BJ (cell line): ENCODE data around the gene SHISAL2A. TPM values are rescaled to one million over a fixed set of nuclear protein-coding genes. Genes with fewer than 3 reads are reported as not detected.

Experiments used
- CTCF ChIA-PET: fragments of 350-600 bp; formaldehyde crosslinking; extraction: SDS; loops from one replicate; lab custom pipeline; 2021; ENCODE audit warnings: antibody characterized with exemption, inconsistent platforms; lab: Yijun Ruan, JAX
- POLR2A ChIA-PET: fragments of 300-600 bp; sonication (Branson Sonifier 250); formaldehyde crosslinking; extraction: SDS; loops from one replicate; lab custom pipeline; 2021; ENCODE audit warnings: antibody characterized with exemption; lab: Charles Lee
- DNase-seq: peaks from one replicate; pipeline ENCODE4 v3.0.0-alpha.2; 2011; ENCODE audit warnings: low read depth
- H3K27me3 ChIP-seq: 2 replicates; pipeline ENCODE4 v1.6.0; 2011; ENCODE audit warnings: low read length; ENCODE audit not compliant: control insufficient read depth, insufficient read depth
- H3K36me3 ChIP-seq: 2 replicates; pipeline ENCODE4 v1.5.1; 2011; ENCODE audit warnings: low read length; ENCODE audit not compliant: control insufficient read depth, insufficient read depth
- H3K4me3 ChIP-seq: 2 replicates; pipeline ENCODE4 v1.5.1; 2011; ENCODE audit warnings: low read depth, mild to moderate bottlenecking, control low read depth, low read length
- polyA plus RNA-seq: library from polyadenylated mRNA; depleted of rRNA; stranded (reverse); fragments of >200 nt; gene quantifications from 2 replicates; pipeline ENCODE4 v1.2.3, GENCODE V29; 2011
- TF ChIP-seq, protein P1 (sequence below): IDR thresholded peaks from 2 replicates; pipeline ENCODE4 v1.5.1; 2011; ENCODE audit warnings: low read depth, mild to moderate bottlenecking, control low read depth, inconsistent platforms, low read length, moderate library complexity; ENCODE audit not compliant: insufficient read depth

The SHISAL2A gene
- polyA plus RNA-seq, 1 experiment = not detected

DNA sequence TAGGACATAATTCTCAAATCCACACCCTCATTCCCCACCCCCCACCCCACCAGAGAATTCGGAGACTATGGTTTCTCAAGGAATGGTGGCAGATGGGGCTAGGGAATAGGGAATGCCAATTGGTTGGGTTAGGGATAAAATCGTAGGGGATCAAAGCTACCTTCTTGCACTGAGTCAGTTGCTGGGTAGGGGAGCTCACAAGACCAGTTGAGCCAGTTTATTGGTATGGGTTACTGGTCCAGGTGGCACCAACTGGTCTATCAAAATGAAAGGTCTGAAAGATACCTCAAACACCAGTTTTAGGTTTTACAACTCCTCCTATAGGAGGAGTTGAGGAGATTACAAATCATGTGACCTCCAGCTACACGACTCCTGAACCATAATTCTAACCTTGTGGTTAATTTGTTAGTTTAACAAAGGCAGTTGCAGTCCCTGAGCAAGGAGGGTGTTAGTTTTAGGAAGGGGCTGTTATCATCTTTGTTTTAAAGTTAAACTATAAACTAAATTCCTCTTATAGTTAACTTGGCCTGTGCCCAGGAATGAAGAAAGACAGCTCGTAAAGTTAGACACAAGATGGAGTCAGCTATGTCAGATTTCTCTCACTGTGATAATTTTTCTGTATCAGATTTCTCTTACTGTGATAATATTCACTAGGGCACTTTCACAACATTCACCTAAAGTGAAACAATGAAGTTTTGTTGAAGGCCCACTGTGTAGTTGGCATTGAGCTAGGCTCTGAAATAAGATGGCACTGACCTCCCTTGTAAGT lies 2.5 kb downstream of the SHISAL2A start:
- Histone ChIP-seq H3K27me3 (peaks cover 23% of the 10 kb centered on the region), H3K36me3 (no peaks in the 10 kb centered on the region), H3K4me3 (no peak overlapping the region)
- TF ChIP-seq, protein P1, sequence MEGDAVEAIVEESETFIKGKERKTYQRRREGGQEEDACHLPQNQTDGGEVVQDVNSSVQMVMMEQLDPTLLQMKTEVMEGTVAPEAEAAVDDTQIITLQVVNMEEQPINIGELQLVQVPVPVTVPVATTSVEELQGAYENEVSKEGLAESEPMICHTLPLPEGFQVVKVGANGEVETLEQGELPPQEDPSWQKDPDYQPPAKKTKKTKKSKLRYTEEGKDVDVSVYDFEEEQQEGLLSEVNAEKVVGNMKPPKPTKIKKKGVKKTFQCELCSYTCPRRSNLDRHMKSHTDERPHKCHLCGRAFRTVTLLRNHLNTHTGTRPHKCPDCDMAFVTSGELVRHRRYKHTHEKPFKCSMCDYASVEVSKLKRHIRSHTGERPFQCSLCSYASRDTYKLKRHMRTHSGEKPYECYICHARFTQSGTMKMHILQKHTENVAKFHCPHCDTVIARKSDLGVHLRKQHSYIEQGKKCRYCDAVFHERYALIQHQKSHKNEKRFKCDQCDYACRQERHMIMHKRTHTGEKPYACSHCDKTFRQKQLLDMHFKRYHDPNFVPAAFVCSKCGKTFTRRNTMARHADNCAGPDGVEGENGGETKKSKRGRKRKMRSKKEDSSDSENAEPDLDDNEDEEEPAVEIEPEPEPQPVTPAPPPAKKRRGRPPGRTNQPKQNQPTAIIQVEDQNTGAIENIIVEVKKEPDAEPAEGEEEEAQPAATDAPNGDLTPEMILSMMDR = no peak
- ChIA-PET POLR2A (no interaction called here), CTCF (interaction anchor here (0.5 to 0.6 kb wide), 2 partner anchors 65 to 160 kb away, joined by 3 read pairs; no protein-coding TSS in a partner anchor)
- no peak for DNase-seq

DNA sequence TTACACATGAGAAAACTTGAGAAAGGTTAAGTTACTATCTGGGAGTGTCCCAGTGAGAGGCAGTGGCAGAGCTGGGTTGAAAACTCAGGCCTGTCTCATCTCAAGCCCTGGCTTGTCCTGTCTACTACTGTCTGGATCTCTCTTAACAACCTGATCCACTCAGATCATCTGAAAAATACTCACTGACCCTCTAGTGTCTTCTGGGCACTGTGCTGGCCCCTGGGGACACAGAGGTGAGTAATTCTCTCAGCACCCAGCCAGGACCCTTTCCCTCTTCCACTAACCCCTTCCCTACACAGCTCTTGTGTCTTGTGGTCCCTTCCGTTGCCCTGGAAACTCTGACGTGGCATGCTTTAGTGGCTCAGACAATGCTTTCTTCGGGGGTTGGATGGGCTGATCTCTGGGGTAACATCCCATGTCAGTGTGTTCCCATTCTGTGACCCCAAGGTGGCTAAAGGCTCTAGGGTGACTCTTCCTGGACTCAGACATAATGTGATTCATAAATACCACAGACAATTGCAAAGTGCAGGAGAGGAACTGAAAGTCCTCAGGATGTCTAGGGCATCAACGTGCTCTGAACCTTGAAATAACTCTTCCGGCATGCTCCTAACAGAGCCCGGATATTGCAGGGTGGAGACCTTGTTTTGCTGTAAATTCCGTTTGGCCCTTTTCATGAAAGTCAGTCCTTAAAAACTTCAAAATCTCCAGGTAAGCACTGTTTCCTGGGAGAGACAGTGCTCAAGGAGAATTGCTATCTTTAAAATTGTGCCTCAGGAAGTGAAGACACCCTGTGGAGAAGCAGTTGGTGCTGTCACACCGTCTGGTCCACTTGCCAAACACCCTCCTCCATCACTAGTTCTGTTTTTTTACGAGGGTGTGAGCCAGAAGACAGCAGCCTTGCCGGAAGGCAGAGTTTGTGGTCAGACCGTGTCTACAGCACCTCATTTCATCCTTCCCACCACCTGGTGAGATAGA lies 4.0 kb downstream of the SHISAL2A start:
- ChIA-PET CTCF (interaction anchor here (0.7 kb wide), 1 partner anchor 57 kb away, joined by 3 read pairs; no protein-coding TSS in a partner anchor), POLR2A (no interaction called here)
- H3K4me3 ChIP-seq = no peak overlapping the region
- no peaks in the 10 kb centered on the region for H3K36me3 ChIP-seq
- TF ChIP-seq, protein P1 = no peak
- no peak for DNase-seq
- peaks cover 22% of the 10 kb centered on the region for H3K27me3 ChIP-seq

- CTCF ChIA-PET = interaction anchor here (0.7 kb wide), 1 partner anchor 58 kb away, joined by 3 read pairs; no protein-coding TSS in a partner anchor
- POLR2A ChIA-PET = no interaction called here
- TF ChIP-seq, protein P1 = no peak
- DNase-seq = no peak
- H3K27me3 ChIP-seq = peaks cover 16% of the 10 kb centered on the region
- H3K4me3 ChIP-seq = no peak overlapping the region
- H3K36me3 ChIP-seq = no peaks in the 10 kb centered on the region
Observed at GRCh38 chr1:52637946-52638345, 5.0 kb downstream of the SHISAL2A start.

DNA sequence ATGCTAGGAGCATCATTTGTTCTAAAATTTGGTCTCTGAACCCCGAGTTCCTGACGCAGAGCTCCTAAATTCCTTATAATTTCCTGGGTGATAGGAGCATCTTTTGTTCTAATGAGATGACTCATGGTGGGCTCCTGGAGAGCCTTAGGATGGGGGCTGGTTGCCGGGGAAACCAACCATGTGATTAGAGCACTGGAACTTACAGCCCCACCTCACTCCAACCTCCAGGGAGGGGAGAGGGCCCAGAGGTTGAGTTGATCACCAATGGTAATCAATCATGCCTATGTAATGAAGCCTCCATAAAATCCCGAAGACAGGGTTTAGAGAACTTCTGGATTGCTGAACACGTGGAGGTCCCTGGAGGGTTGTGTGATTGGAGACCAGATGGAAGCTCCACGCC lies 7.7 kb downstream of the SHISAL2A start:
- ChIA-PET CTCF (no interaction called here), POLR2A (no interaction called here)
- no peak for DNase-seq
- Histone ChIP-seq H3K36me3 (no peaks in the 10 kb centered on the region), H3K27me3 (peaks cover 2% of the 10 kb centered on the region; the same call in 1 of the 2 replicates), H3K4me3 (no peak overlapping the region)
- TF ChIP-seq, protein P1 = no peak
